Mucosa of rectum (tissue), 2 donors: Measurements from ENCODE around the gene OTUD4.

Source experiments
- H3K27ac ChIP-seq, 2 donors: one replicate each; pipeline ENCODE4 v1.7.0; 2013; ENCODE audit warnings: inconsistent platforms in 2 of 2, low read depth in 2 of 2, low read length in 2 of 2
- H3K27me3 ChIP-seq, 2 donors: one replicate each; pipeline ENCODE4 v1.7.0; 2013; ENCODE audit warnings: low read length in 2 of 2; ENCODE audit not compliant: control insufficient read depth in 2 of 2, insufficient read depth in 2 of 2
- H3K36me3 ChIP-seq, 2 donors: one replicate each; pipeline ENCODE4 v1.7.0; 2013; ENCODE audit warnings: low read length in 2 of 2; ENCODE audit not compliant: control insufficient read depth in 2 of 2, insufficient read depth in 2 of 2
- H3K4me1 ChIP-seq, 2 donors: one replicate each; pipeline ENCODE4 v1.7.0; 2013; ENCODE audit warnings: low read length in 2 of 2, mild to moderate bottlenecking in 1 of 2; ENCODE audit not compliant: control insufficient read depth in 2 of 2, insufficient read depth in 2 of 2
- H3K4me3 ChIP-seq, 2 donors: one replicate each; pipeline ENCODE4 v1.7.0; 2013; ENCODE audit warnings: low read length in 2 of 2
- H3K9ac ChIP-seq, 2 donors: one replicate each; pipeline ENCODE4 v1.7.0; 2013; ENCODE audit warnings: low read length in 2 of 2, low read depth in 1 of 2, mild to moderate bottlenecking in 1 of 2
- H3K9me3 ChIP-seq, 2 donors: one replicate each; pipeline ENCODE4 v1.7.0; 2013; ENCODE audit warnings: low read length in 2 of 2; ENCODE audit not compliant: control insufficient read depth in 2 of 2
- donor health status: healthy.
- donor health status: Normal muscosa, but diverticular disease.

The OTUD4 gene

GRCh38 chr4:145099653-145100052 lies 80.7 kb downstream of the OTUD4 start:
- Histone ChIP-seq H3K36me3 (peaks cover 8 to 10% of the 10 kb centered on the region in 2 donors), H3K27ac (no peak overlapping the region), H3K4me1 (peaks cover 10 to 19% of the 10 kb centered on the region in 2 donors), H3K4me3 (peak overlapping the region in 1 of 2 donors; percentile 92), H3K27me3 (no peaks in the 10 kb centered on the region), H3K9ac (no peak overlapping the region), H3K9me3 (no peaks in the 10 kb centered on the region)

- H3K9me3 ChIP-seq = no peaks in the 10 kb centered on the region
- peak overlapping the region; percentile 83 to 92 for H3K4me3 ChIP-seq
- H3K9ac ChIP-seq = peak overlapping the region; percentile 84 to 85
- H3K4me1 ChIP-seq = peaks cover 10 to 19% of the 10 kb centered on the region in 2 donors
- peaks cover 13 to 15% of the 10 kb centered on the region in 2 donors for H3K36me3 ChIP-seq
- H3K27me3 ChIP-seq = no peaks in the 10 kb centered on the region
- peak overlapping the region; percentile 85 to 91 for H3K27ac ChIP-seq
Measured at GRCh38 chr4:145098675-145099037, 81.7 kb downstream of the OTUD4 start.

- peaks cover 13 to 15% of the 10 kb centered on the region in 2 donors for H3K36me3 ChIP-seq
- peak within 1 kb of the TSS; percentile 85 to 91 for H3K27ac ChIP-seq
- peaks cover 10 to 19% of the 10 kb centered on the region in 2 donors for H3K4me1 ChIP-seq
- peak within 1 kb of the TSS; percentile 83 to 92 for H3K4me3 ChIP-seq
- H3K27me3 ChIP-seq = no peaks in the 10 kb centered on the region
- no peaks in the 10 kb centered on the region for H3K9me3 ChIP-seq
- H3K9ac ChIP-seq = peak within 1 kb of the TSS; percentile 84 to 85
Measured at GRCh38 chr4:145097821-145098674, 82.3 kb downstream of the OTUD4 start, which contains the start of the genes ABCE1 and ANAPC10. Gene ABCE1 (plus strand): TSS chr4:145098311. CDS start chr4:145104413, 6,102 bp downstream. Gene ANAPC10 (minus strand): TSS chr4:145098196. CDS start chr4:145096099, 2,097 bp downstream.

GRCh38 chr4:145097331-145097820 lies 83.0 kb downstream of the OTUD4 start:
- peaks cover 20 to 21% of the 10 kb centered on the region in 2 donors for H3K36me3 ChIP-seq

GRCh38 chr4:145093638-145094037 lies 86.8 kb downstream of the OTUD4 start:
- no peak overlapping the region for H3K4me3 ChIP-seq
- no peak overlapping the region for H3K9ac ChIP-seq
- H3K27ac ChIP-seq = no peak overlapping the region
- H3K9me3 ChIP-seq = no peaks in the 10 kb centered on the region
- peaks cover 3 to 11% of the 10 kb centered on the region in 2 donors for H3K4me1 ChIP-seq
- peaks cover 35 to 39% of the 10 kb centered on the region in 2 donors for H3K36me3 ChIP-seq
- no peaks in the 10 kb centered on the region for H3K27me3 ChIP-seq

More at GRCh38 chr4:145097331-145097820, 83.0 kb downstream of the OTUD4 start:
- Histone ChIP-seq H3K4me3 (peak overlapping the region; percentile 83 to 92), H3K4me1 (peaks cover 10 to 19% of the 10 kb centered on the region in 2 donors), H3K27ac (peak overlapping the region; percentile 85 to 91), H3K9me3 (no peaks in the 10 kb centered on the region), H3K9ac (peak overlapping the region; percentile 84 to 85), H3K27me3 (no peaks in the 10 kb centered on the region)

GRCh38 chr4:145090380-145090779 lies 90.0 kb downstream of the OTUD4 start:
- Histone ChIP-seq H3K36me3 (peaks cover 34 to 43% of the 10 kb centered on the region in 2 donors), H3K9me3 (no peaks in the 10 kb centered on the region), H3K27me3 (no peaks in the 10 kb centered on the region), H3K27ac (no peak overlapping the region), H3K4me1 (no peaks in the 10 kb centered on the region), H3K9ac (no peak overlapping the region), H3K4me3 (no peak overlapping the region)

- Histone ChIP-seq H3K4me3 (no peak overlapping the region), H3K36me3 (peaks cover 0 to 15% of the 10 kb centered on the region in 2 donors), H3K4me1 (no peaks in the 10 kb centered on the region), H3K27me3 (no peaks in the 10 kb centered on the region), H3K9ac (no peak overlapping the region), H3K9me3 (no peaks in the 10 kb centered on the region), H3K27ac (no peak overlapping the region)
Measured at GRCh38 chr4:145083891-145084605, 96.3 kb downstream of the OTUD4 start.
